ENCODE results near the gene SLC10A6.

Gene SLC10A6

GRCh38 chr4:86848732-86849619, at the start of gene SLC10A6:
TSS of gene SLC10A6 (minus strand) at chr4:86849384. CDS start at chr4:86849115, 269 bp downstream.
- Histone ChIP-seq H2AFZ (ENCODE audit: low read depth, low read length, severe bottlenecking) (no peak within 1 kb of the TSS), H3K4me2 (ENCODE audit: low read depth, low read length, poor library complexity, severe bottlenecking) (no peak within 1 kb of the TSS)
- no peak for TF ChIP-seq EZH2phosphoT487 (conservative IDR thresholded peaks at IDR 0.05; ENCODE audit: low read length)

DNA sequence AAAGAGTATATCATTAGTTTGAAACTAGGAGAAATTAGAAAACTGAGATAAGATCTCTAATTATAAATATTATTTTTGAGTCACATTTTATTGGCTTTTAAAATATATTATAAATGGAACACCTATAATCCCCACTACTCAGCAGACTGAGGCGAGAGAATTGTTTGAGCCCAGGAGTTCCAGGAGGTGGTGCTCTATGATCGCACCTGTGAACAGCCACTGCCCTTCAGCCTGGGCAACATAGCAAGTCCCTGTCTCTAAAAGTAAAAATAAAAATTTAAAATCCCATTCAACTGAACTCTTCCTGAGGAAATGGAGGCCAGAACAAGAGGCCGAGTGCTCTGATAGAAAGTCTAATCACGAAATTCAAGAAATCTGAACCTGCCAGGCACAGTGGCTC, 49.4 kb upstream of the SLC10A6 start:
- no peaks in the 10 kb centered on the region for H3K27me3 ChIP-seq (ENCODE audit: low read length)
- no peaks in the 10 kb centered on the region for H3K79me2 ChIP-seq (ENCODE audit: insufficient read depth, low read length)
- H3K9me3 ChIP-seq (ENCODE audit: insufficient read depth, low read length), result no peaks in the 10 kb centered on the region
- no peak overlapping the region for H3K4me2 ChIP-seq (ENCODE audit: low read depth, low read length, poor library complexity, severe bottlenecking)
- no peak overlapping the region for H2AFZ ChIP-seq (ENCODE audit: low read depth, low read length, severe bottlenecking)
- H3K4me3 ChIP-seq (ENCODE audit: insufficient read depth, low read length, poor library complexity, severe bottlenecking), result no peak overlapping the region
- no peaks in the 10 kb centered on the region for H3K36me3 ChIP-seq (ENCODE audit: low read length)
- no peaks in the 10 kb centered on the region for H3K9me2 ChIP-seq (replicated peaks; ENCODE audit: insufficient read depth, low read length)
- no peaks in the 10 kb centered on the region for H4K20me1 ChIP-seq (ENCODE audit: low read depth, low read length)
- H3K27ac ChIP-seq (ENCODE audit: low read depth, low read length), result no peak overlapping the region
- TF ChIP-seq, protein P1, sequence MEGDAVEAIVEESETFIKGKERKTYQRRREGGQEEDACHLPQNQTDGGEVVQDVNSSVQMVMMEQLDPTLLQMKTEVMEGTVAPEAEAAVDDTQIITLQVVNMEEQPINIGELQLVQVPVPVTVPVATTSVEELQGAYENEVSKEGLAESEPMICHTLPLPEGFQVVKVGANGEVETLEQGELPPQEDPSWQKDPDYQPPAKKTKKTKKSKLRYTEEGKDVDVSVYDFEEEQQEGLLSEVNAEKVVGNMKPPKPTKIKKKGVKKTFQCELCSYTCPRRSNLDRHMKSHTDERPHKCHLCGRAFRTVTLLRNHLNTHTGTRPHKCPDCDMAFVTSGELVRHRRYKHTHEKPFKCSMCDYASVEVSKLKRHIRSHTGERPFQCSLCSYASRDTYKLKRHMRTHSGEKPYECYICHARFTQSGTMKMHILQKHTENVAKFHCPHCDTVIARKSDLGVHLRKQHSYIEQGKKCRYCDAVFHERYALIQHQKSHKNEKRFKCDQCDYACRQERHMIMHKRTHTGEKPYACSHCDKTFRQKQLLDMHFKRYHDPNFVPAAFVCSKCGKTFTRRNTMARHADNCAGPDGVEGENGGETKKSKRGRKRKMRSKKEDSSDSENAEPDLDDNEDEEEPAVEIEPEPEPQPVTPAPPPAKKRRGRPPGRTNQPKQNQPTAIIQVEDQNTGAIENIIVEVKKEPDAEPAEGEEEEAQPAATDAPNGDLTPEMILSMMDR (IDR thresholded peaks at IDR 0.05; ENCODE audit: insufficient read depth, low read length, poor library complexity, severe bottlenecking), result no peak
- TF ChIP-seq EZH2phosphoT487 (conservative IDR thresholded peaks at IDR 0.05; ENCODE audit: low read length), result no peak
- H3F3A ChIP-seq (ENCODE audit: insufficient read depth), result no peaks in the 10 kb centered on the region
- no peak overlapping the region for H3K9ac ChIP-seq (ENCODE audit: low read length)

More at GRCh38 chr4:86848732-86849619, at the start of gene SLC10A6:
- Histone ChIP-seq H3K4me3 (ENCODE audit: insufficient read depth, low read length, poor library complexity, severe bottlenecking) (no peak within 1 kb of the TSS), H3K27ac (ENCODE audit: low read depth, low read length) (no peak within 1 kb of the TSS), H4K20me1 (ENCODE audit: low read depth, low read length) (no peaks in the 10 kb centered on the region), H3K79me2 (ENCODE audit: insufficient read depth, low read length) (no peaks in the 10 kb centered on the region), H3K9me3 (ENCODE audit: insufficient read depth, low read length) (no peaks in the 10 kb centered on the region), H3F3A (ENCODE audit: insufficient read depth) (no peaks in the 10 kb centered on the region), H3K9ac (ENCODE audit: low read length) (no peak within 1 kb of the TSS), H3K36me3 (ENCODE audit: low read length) (no peaks in the 10 kb centered on the region), H3K9me2 (replicated peaks; ENCODE audit: insufficient read depth, low read length) (no peaks in the 10 kb centered on the region), H3K27me3 (ENCODE audit: low read length) (no peaks in the 10 kb centered on the region)

DNA sequence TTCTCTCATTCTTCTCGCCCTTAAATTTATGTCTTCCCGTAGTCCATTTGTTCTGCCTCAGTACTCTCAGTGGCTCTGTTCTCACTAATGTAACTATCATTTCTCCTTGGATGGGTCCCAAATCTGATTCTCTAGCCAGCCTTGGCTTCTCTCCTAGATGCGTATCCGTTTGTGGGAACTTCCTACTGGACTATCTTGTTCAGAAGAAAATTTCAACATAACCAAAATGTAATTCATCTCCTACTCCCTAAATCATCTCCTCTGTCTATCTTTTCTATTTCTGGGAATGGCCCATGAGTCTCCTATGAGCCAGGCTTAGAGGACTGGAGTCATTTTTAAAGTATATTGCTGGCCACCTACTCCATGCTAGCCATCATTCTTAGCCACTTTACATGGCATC, 47.4 kb upstream of the SLC10A6 start:
- no peaks in the 10 kb centered on the region for H3K79me2 ChIP-seq (ENCODE audit: insufficient read depth, low read length)
- TF ChIP-seq, protein P1 (IDR thresholded peaks at IDR 0.05; ENCODE audit: insufficient read depth, low read length, poor library complexity, severe bottlenecking), result no peak
- no peak for TF ChIP-seq EZH2phosphoT487 (conservative IDR thresholded peaks at IDR 0.05; ENCODE audit: low read length)
- H3F3A ChIP-seq (ENCODE audit: insufficient read depth), result no peaks in the 10 kb centered on the region
- H3K36me3 ChIP-seq (ENCODE audit: low read length), result no peaks in the 10 kb centered on the region
- no peaks in the 10 kb centered on the region for H3K9me2 ChIP-seq (replicated peaks; ENCODE audit: insufficient read depth, low read length)
- no peak overlapping the region for H2AFZ ChIP-seq (ENCODE audit: low read depth, low read length, severe bottlenecking)
- no peak overlapping the region for H3K4me3 ChIP-seq (ENCODE audit: insufficient read depth, low read length, poor library complexity, severe bottlenecking)
- H3K27ac ChIP-seq (ENCODE audit: low read depth, low read length), result no peak overlapping the region
- H4K20me1 ChIP-seq (ENCODE audit: low read depth, low read length), result no peaks in the 10 kb centered on the region
- H3K4me2 ChIP-seq (ENCODE audit: low read depth, low read length, poor library complexity, severe bottlenecking), result no peak overlapping the region
- no peaks in the 10 kb centered on the region for H3K9me3 ChIP-seq (ENCODE audit: insufficient read depth, low read length)
- no peaks in the 10 kb centered on the region for H3K27me3 ChIP-seq (ENCODE audit: low read length)
- no peak overlapping the region for H3K9ac ChIP-seq (ENCODE audit: low read length)
